Measurements from ENCODE around the gene MAP4K4. TPM values are rescaled to one million over a fixed set of nuclear protein-coding genes. Genes with fewer than 3 reads are reported as not detected.

MAP4K4 gene
- total RNA-seq, 1 donor from 2014 or later: 115 TPM

DNA sequence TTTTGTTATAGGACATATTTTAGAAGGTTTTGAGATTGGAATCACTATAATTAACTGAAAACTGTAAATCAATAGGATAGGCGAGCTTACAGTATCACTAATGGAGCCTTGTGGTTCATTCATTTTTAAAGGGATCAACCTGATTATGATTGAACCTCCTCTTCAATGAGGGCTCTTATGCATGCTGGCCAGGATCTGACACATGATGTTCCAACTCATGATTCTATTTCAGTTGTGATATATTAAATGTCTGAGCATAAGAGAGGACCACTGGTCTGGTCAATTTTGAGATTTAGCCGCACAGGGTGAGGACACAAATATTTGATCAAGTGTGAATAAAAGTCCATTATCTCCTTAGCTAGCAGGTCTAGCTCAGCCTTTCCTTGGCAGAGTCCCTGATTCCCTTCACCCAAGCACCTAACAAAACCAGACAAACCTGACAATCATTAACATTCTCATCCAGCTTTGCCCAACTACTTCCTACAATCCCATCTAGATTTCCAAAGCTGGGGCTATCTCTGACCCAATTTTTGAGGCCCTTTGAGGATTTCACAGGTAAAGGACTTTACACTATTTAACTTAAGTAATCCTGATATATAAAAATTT is 6.9 kb upstream of the MAP4K4 start:
- TF ChIP-seq, protein P1, sequence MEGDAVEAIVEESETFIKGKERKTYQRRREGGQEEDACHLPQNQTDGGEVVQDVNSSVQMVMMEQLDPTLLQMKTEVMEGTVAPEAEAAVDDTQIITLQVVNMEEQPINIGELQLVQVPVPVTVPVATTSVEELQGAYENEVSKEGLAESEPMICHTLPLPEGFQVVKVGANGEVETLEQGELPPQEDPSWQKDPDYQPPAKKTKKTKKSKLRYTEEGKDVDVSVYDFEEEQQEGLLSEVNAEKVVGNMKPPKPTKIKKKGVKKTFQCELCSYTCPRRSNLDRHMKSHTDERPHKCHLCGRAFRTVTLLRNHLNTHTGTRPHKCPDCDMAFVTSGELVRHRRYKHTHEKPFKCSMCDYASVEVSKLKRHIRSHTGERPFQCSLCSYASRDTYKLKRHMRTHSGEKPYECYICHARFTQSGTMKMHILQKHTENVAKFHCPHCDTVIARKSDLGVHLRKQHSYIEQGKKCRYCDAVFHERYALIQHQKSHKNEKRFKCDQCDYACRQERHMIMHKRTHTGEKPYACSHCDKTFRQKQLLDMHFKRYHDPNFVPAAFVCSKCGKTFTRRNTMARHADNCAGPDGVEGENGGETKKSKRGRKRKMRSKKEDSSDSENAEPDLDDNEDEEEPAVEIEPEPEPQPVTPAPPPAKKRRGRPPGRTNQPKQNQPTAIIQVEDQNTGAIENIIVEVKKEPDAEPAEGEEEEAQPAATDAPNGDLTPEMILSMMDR (conservative IDR thresholded peaks at IDR 0.05; ENCODE audit: low read depth, low read length): no peak
- no peak overlapping the region for H3K4me3 ChIP-seq (ENCODE audit: low read depth, low read length)
- DNase-seq (ENCODE audit: low read depth): no peak

DNA sequence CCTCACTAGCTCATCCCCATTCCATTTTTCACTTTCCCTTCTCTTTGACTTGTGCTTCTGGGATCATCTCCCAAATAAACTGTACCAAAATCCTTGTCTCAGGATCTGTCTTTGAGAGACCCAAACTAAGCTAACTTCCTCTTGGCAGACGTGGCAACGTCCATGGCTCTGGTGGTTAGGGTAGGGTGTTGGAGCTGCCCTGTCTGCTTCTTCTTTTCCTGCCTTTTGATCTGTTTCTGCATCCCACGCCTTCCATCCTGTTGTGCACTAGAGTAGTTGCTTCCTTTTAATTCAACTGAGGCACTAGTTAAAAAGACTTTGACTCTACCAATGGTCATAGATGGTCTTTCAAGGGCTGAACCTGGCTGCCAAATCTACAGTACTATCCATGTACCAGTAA is 5.5 kb upstream of the MAP4K4 start:
- no peak for DNase-seq (ENCODE audit: low read depth)
- TF ChIP-seq, protein P1 (conservative IDR thresholded peaks at IDR 0.05; ENCODE audit: low read depth, low read length): no peak
- H3K4me3 ChIP-seq (ENCODE audit: low read depth, low read length): no peak overlapping the region

DNA sequence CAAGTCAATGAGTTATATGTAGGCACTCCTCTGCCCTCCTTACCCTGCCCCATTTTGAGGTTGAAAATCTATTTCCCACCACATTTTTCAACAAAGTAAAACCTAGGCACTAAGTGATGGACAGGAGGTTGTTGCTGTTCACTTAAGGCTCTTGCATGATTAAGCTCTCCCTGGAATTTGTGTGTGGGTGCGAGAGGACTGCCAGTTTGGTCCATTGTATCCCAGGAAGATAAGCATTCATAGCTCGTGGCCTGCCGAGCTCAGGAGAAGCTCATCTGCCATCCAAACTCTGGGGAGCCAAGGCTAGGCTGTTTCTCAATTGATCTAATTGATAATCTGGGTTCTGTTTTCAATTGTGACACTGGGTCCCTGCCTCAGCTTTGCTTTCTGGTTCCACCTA is 4.7 kb upstream of the MAP4K4 start:
- TF ChIP-seq, protein P1 (conservative IDR thresholded peaks at IDR 0.05; ENCODE audit: low read depth, low read length): no peak
- DNase-seq (ENCODE audit: low read depth): no peak
- no peak overlapping the region for H3K4me3 ChIP-seq (ENCODE audit: low read depth, low read length)

DNA sequence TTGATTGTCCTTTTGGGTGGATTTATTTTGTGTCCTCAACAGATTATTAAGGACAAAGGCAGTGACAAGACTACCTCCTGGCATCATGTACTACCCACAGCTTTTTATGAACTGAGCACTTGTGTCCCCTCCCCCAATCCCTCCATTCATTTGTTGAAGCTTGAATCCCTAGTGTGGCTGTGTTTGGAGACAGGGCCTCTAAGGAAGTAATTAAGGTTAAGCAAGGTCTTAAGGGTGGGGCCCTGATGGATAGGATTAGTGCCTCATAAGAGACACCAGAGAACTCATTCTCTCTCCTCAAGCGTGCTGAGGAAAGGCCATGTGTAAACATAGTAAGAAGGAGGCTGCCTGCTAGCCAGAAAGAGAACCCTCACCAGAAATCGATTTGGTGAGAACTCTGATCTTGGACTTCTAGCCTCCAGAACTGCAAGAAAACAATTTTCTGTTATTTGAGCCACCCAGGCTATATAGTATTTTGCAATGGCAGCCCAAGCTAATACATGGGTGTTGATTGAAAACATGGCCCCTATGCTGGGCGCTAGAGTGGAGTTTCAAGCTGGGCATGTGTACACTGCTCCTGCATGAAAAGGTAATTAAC is 3.4 kb upstream of the MAP4K4 start:
- no peak overlapping the region for H3K4me3 ChIP-seq (ENCODE audit: low read depth, low read length)
- TF ChIP-seq, protein P1 (conservative IDR thresholded peaks at IDR 0.05; ENCODE audit: low read depth, low read length): no peak
- DNase-seq (ENCODE audit: low read depth): no peak

DNA sequence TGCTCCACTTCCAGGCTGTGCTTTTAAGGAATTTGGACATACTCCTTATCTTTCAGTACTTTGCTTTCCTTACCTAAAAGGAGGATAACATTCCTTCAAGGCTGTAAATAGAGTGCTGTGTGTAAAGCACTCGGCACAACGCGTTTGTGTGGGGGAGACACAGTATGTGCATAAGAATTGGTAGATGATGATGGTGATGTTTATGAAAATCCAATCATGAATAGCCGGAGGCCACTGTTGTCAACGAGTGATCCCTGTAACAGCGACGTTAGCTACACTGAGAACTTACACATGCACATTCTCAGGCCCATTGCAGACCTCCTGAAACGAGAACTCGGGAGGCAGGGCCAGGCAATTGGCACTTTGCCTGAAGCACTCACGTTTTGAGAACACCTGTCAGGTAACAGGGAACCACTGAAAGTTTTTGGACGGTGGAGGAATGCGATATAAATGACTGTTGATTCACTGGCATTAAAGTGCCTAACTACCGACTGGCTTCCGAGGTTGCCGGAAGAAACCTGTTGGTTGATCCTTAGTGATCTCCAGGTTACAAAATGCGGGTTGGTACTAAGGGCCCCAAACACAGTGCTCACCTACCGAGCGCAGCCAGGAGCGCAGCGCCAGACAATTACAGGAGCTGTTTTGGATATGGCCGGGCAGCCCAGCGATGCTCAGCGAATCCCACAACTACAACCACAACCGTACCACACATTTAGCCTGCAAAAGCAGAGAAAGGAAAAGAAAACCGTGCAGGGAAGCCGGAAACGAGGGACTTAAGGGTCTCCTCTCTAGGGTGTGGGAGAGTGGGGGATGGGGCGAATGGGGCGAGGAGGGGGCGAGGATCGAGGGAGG is 1.0 kb upstream of the MAP4K4 start:
- TF ChIP-seq, protein P1 (conservative IDR thresholded peaks at IDR 0.05; ENCODE audit: low read depth, low read length): no peak
- no peak for DNase-seq (ENCODE audit: low read depth)
- peak overlapping the region; percentile 84 for H3K4me3 ChIP-seq (ENCODE audit: low read depth, low read length)

DNA sequence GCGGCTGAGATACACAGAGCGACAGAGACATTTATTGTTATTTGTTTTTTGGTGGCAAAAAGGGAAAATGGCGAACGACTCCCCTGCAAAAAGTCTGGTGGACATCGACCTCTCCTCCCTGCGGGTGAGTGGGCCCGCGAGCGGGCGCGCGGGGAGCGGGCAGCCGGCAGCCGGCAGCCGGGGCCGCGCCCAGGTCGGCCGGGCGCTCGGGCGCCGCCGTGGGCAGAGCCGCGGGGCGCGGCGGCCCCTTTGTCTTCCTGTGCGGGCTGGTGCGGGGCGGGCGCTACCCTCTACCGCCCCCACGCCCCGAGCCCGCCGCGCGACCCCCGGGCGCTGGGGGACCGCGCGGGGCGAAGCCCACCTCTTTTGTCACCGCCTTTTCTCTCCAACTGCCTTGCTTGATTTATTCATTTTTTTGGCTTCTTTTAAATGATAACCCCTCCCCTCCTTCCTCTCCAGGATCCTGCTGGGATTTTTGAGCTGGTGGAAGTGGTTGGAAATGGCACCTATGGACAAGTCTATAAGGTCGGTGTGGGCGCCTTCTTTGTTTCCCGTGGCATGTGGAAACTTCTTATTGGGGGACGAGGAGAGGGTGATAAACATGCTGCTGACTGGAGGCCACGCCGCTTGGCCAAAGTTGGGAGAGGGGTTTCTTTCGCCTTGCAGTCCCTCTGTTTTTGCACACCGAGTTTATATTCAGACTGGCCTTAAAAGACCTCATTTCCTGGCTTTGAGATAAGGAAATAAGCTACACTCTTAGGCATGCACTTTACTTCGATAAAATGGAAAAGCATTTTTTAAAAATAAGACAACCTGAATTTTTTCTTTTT is 722 bp downstream of the MAP4K4 start:
- DNase-seq (ENCODE audit: low read depth): no peak
- TF ChIP-seq, protein P1 (conservative IDR thresholded peaks at IDR 0.05; ENCODE audit: low read depth, low read length): no peak
- H3K4me3 ChIP-seq (ENCODE audit: low read depth, low read length): peak overlapping the region; percentile 84

All from epithelial cell of proximal tubule (primary cell).